NCI-H146 treated with DMSO at 0.1 percent for 48 hours (cell line): ENCODE data around the gene DNAH6.
"Not testable (repeated sequence)": the region's sequence is repeated elsewhere in the genome, so short reads cannot be mapped to it uniquely, and the experiment has no call there.

ENCODE experiments used
- DNase-seq: peaks from one replicate; lab custom pipeline; 2025; ENCODE audit not compliant: unreplicated experiment; lab: John Stamatoyannopoulos, UW

DNAH6 gene

GRCh38 chr2:84732897-84733778 lies 216.8 kb downstream of the DNAH6 start:
- no peak for DNase-seq

- DNase-seq = no peak
Observed at GRCh38 chr2:84735389-84735788, 219.1 kb downstream of the DNAH6 start.

GRCh38 chr2:84741182-84741822 lies 225.0 kb downstream of the DNAH6 start:
- DNase-seq = no peak

- DNase-seq = no peak
Observed at GRCh38 chr2:84748341-84748740, 232.0 kb downstream of the DNAH6 start.

- no peak for DNase-seq
Observed at GRCh38 chr2:84749442-84749841, 233.1 kb downstream of the DNAH6 start.

GRCh38 chr2:84755096-84755495 lies 238.8 kb downstream of the DNAH6 start:
- DNase-seq = no peak

- DNase-seq = no peak
Observed at GRCh38 chr2:84757648-84758047, 241.3 kb downstream of the DNAH6 start.

- DNase-seq = no peak
Observed at GRCh38 chr2:84766791-84767190, 250.5 kb downstream of the DNAH6 start.

GRCh38 chr2:84768840-84769239 lies 252.5 kb downstream of the DNAH6 start:
- DNase-seq = no peak

- no peak for DNase-seq
Observed at GRCh38 chr2:84770280-84770679, 254.0 kb downstream of the DNAH6 start.

GRCh38 chr2:84771251-84771650 lies 255.0 kb downstream of the DNAH6 start:
- no peak for DNase-seq

- not testable (repeated sequence) for DNase-seq
Observed at GRCh38 chr2:84773562-84773961, 257.3 kb downstream of the DNAH6 start.

- no peak for DNase-seq
Observed at GRCh38 chr2:84776011-84776410, 259.7 kb downstream of the DNAH6 start.

GRCh38 chr2:84778911-84779690 lies 262.8 kb downstream of the DNAH6 start:
- DNase-seq = no peak

- DNase-seq = no peak
Observed at GRCh38 chr2:84779781-84780180, 263.5 kb downstream of the DNAH6 start.

GRCh38 chr2:84781942-84782716 lies 265.8 kb downstream of the DNAH6 start:
- DNase-seq = no peak

GRCh38 chr2:84782717-84783442 lies 266.6 kb downstream of the DNAH6 start:
- DNase-seq = no peak

GRCh38 chr2:84785950-84786349 lies 269.7 kb downstream of the DNAH6 start:
- no peak for DNase-seq

GRCh38 chr2:84786601-84787000 lies 270.3 kb downstream of the DNAH6 start:
- DNase-seq = no peak

- no peak for DNase-seq
Observed at GRCh38 chr2:84788027-84788426, 271.7 kb downstream of the DNAH6 start.
